DMS 273 treated with DMSO at 0.1 percent for 48 hours (cell line): Measurements from ENCODE around the gene YBX3.

Experiments
- DNase-seq: peaks from one replicate; lab custom pipeline; 2025; lab: John Stamatoyannopoulos, UW

Gene YBX3

GRCh38 chr12:10669533-10669932, 53.6 kb downstream of the YBX3 start:
- DNase-seq: no peak

- no peak for DNase-seq
Measured at GRCh38 chr12:10668526-10668925, 54.6 kb downstream of the YBX3 start.

GRCh38 chr12:10667581-10667980, 55.5 kb downstream of the YBX3 start:
- DNase-seq: no peak

GRCh38 chr12:10664499-10664898, 58.6 kb downstream of the YBX3 start:
- DNase-seq: no peak

- no peak for DNase-seq
Measured at GRCh38 chr12:10663869-10664268, 59.3 kb downstream of the YBX3 start.

GRCh38 chr12:10661338-10661737, 61.8 kb downstream of the YBX3 start:
- DNase-seq: no peak

GRCh38 chr12:10654003-10654402, 69.1 kb downstream of the YBX3 start:
- DNase-seq: no peak

GRCh38 chr12:10652192-10652591, 70.9 kb downstream of the YBX3 start:
- no peak for DNase-seq
